Calu3 (cell line): Measurements from ENCODE around the gene R3HDM2. TPM values are rescaled to one million over a fixed set of nuclear protein-coding genes. Genes with fewer than 3 reads are reported as not detected.

Source experiments
- BruUV-seq: library from RNA; stranded (reverse); fragments of 400-500 nt; replicated peaks from 2 replicates; lab custom pipeline; 2021; lab: Mats Ljungman, UMichigan
- CTCF ChIA-PET: fragments of 300-600 bp; sonication (Branson Sonifier 250); formaldehyde crosslinking; loops from one replicate; lab custom pipeline; 2022; ENCODE audit warnings: antibody characterized with exemption; lab: Charles Lee
- DNase-seq: peaks from one replicate; pipeline ENCODE4 v3.0.0; 2022
- H3K27ac Mint-ChIP-seq: one replicate; pipeline ENCODE4 v1.8.0; 2022; ENCODE audit warnings: mixed read lengths; ENCODE audit not compliant: unreplicated experiment
- H3K27me3 Mint-ChIP-seq: one replicate; pipeline ENCODE4 v1.8.0; 2022; ENCODE audit warnings: mixed read lengths; ENCODE audit not compliant: unreplicated experiment
- H3K36me3 Mint-ChIP-seq: one replicate; pipeline ENCODE4 v1.8.0; 2022; ENCODE audit warnings: mild to moderate bottlenecking, moderate library complexity, mixed read lengths; ENCODE audit not compliant: insufficient read depth, unreplicated experiment
- H3K4me1 Mint-ChIP-seq: one replicate; pipeline ENCODE4 v1.8.0; 2022; ENCODE audit warnings: mild to moderate bottlenecking, low read depth, mixed read lengths; ENCODE audit not compliant: unreplicated experiment
- H3K4me3 Mint-ChIP-seq: one replicate; pipeline ENCODE4 v1.8.0; 2022; ENCODE audit warnings: mild to moderate bottlenecking, low read depth, moderate library complexity, mixed read lengths; ENCODE audit not compliant: unreplicated experiment
- H3K9me3 Mint-ChIP-seq: one replicate; pipeline ENCODE4 v1.8.0; 2022; ENCODE audit warnings: low read depth, mixed read lengths; ENCODE audit not compliant: unreplicated experiment
- CTCF ChIP-seq: fragments of 200-600 bp; IDR thresholded peaks from one replicate; pipeline ENCODE4 v1.8.0; 2022; ENCODE audit warnings: antibody characterized with exemption; ENCODE audit not compliant: unreplicated experiment
- intact Hi-C: fragments of 100-400 bp; cut with micrococcal nuclease; formaldehyde crosslinking; loops from one replicate; pipeline ENCODE4 v1.10.0; 2022; ENCODE audit not compliant: unreplicated experiment
- total RNA-seq: library from RNA; stranded (reverse); gene quantifications from 2 replicates; pipeline ENCODE4 v1.2.3, GENCODE V29; 2022

The R3HDM2 gene
- total RNA-seq, 1 experiment from 2014 or later = 77.3 TPM

DNA sequence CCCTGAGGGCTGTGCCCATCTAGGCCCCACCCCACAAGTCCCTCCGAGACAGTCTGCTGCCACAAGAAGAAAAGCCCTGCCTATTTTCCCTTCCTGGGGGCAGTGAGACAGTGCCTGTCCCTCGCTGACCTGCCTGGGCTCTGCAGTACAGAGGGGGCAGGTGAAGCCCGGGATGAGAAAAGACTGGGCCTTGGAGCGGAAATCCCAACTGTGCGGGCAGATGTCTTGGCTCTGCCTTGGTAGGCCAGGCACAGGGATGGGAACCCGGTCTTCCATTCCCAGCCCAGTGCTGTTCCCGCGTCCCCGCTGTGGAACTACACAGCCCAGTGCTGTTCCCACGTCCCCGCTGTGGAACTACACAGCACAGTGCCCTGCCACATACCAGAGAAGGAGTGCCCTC lies 227.1 kb downstream of the R3HDM2 start:
- H3K27me3 Mint-ChIP-seq = no peaks in the 10 kb centered on the region
- no peak overlapping the region for H3K4me3 Mint-ChIP-seq
- no TSS peak for BruUV-seq
- no peak overlapping the region for H3K27ac Mint-ChIP-seq
- peaks cover 3% of the 10 kb centered on the region for H3K36me3 Mint-ChIP-seq
- DNase-seq = no peak
- no peaks in the 10 kb centered on the region for H3K9me3 Mint-ChIP-seq
- no peak for TF ChIP-seq CTCF
- CTCF ChIA-PET = no interaction called here
- intact Hi-C loops = no loop called here
- no peaks in the 10 kb centered on the region for H3K4me1 Mint-ChIP-seq

Other genes with a start within 250 kb of the R3HDM2 start
- gene NXPH4, start 214.2 kb downstream of the R3HDM2 start, total RNA-seq = 2.0 and 4.1 TPM in 2 replicates
- gene SHMT2, start 201.3 kb downstream of the R3HDM2 start, total RNA-seq = 203 and 243 TPM in 2 replicates
- gene STAC3, start 179.9 kb downstream of the R3HDM2 start, total RNA-seq = 5.0 and 7.0 TPM in 2 replicates
- gene INHBC, start 3.7 kb upstream of the R3HDM2 start, total RNA-seq = not detected in 2 replicates
- gene INHBE, start 24.3 kb upstream of the R3HDM2 start, total RNA-seq = 0.38 and 0.64 TPM in 2 replicates
- gene GLI1, start 28.7 kb upstream of the R3HDM2 start, total RNA-seq = 0.54 and 0.61 TPM in 2 replicates
- gene ARHGAP9, start 48.8 kb upstream of the R3HDM2 start, total RNA-seq = 0.39 TPM in 1 of 2 replicates, not detected in the other
- 358 and 369 TPM in 2 replicates for gene MARS1, start 57.0 kb upstream of the R3HDM2 start, total RNA-seq
- 70.2 and 80.5 TPM in 2 replicates for gene DDIT3, start 89.5 kb upstream of the R3HDM2 start, total RNA-seq
- gene MBD6, start 91.8 kb upstream of the R3HDM2 start, total RNA-seq = 119 and 127 TPM in 2 replicates
- gene DCTN2, start 116.1 kb upstream of the R3HDM2 start, total RNA-seq = 121 and 131 TPM in 2 replicates
- 0.10 TPM in 1 of 2 replicates, not detected in the other for gene KIF5A, start 119.0 kb upstream of the R3HDM2 start, total RNA-seq
- 66.3 and 80.3 TPM in 2 replicates for gene PIP4K2C, start 160.1 kb upstream of the R3HDM2 start, total RNA-seq
- 23.1 and 25.9 TPM in 2 replicates for gene DTX3, start 173.8 kb upstream of the R3HDM2 start, total RNA-seq
- gene ARHGEF25, start 180.4 kb upstream of the R3HDM2 start, total RNA-seq = 2.2 and 4.7 TPM in 2 replicates
- gene B4GALNT1, start 202.2 kb upstream of the R3HDM2 start, total RNA-seq = 8.1 and 11.1 TPM in 2 replicates